Erythroblast (primary cell): ENCODE results near the gene DNAH9.

ENCODE experiments used
- GATA1 ChIP-seq: IDR thresholded peaks from 2 replicates; pipeline ENCODE4 v1.6.1; 2011; ENCODE audit warnings: low read depth, mild to moderate bottlenecking, control low read depth, low read length, moderate library complexity
- POLR2A ChIP-seq: IDR thresholded peaks from 2 replicates; pipeline ENCODE4 v1.6.1; 2011; ENCODE audit warnings: mild to moderate bottlenecking, low read length

DNA sequence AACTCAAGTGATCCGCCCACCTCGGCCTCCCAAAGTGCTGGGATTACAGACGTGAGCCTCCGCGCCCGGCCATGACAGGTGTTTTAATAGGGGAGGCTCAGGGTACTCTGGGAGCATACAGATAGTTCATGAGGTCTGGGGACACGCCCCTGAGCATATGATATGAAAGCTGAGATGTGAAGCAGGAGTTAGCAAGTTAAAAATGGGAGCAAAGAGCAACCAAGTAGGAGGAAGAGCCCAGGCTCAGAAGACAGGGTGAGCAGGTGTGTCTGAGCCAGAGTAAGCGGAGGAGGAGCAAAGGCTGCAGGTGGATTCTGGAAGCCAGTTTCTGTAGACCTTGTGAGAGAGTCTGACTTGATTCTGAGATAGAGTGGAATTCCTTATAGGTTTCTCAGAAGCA lies 103.6 kb downstream of the DNAH9 start:
- TF ChIP-seq POLR2A (no peak), GATA1 (no peak)
